Small intestine (tissue), 7 donors: ENCODE data around the gene KCNA10. TPM values are rescaled to one million over a fixed set of nuclear protein-coding genes. Genes with fewer than 3 reads are reported as not detected.

Source experiments
- DNase-seq, 2 donors: peaks; one replicate each; pipeline versions ENCODE4 v3.0.0 to v3.0.0-alpha.2; 2013
- FAIRE-seq: peaks from 2 replicates; lab custom pipeline; 2012; peaks lifted over from hg19 to GRCh38; lab: Jason Lieb, UNC
- H3K27ac ChIP-seq, 3 donors: one replicate each; pipeline ENCODE4 v1.5.1; 2013; ENCODE audit warnings: low read length in 2 of 3, mild to moderate bottlenecking in 2 of 3, control low read depth in 1 of 3, inconsistent platforms in 1 of 3, low read depth in 1 of 3, moderate library complexity in 1 of 3
- H3K27me3 ChIP-seq, 3 donors: one replicate each; pipeline ENCODE4 v1.6.1; 2013; ENCODE audit warnings: low read length in 3 of 3, inconsistent platforms in 1 of 3; ENCODE audit not compliant: control insufficient read depth in 3 of 3, insufficient read depth in 3 of 3
- H3K36me3 ChIP-seq, 3 donors: one replicate each; pipeline ENCODE4 v1.6.1; 2013; ENCODE audit warnings: low read length in 3 of 3, inconsistent platforms in 1 of 3, low read depth in 1 of 3, mild to moderate bottlenecking in 1 of 3, moderate library complexity in 1 of 3; ENCODE audit not compliant: control insufficient read depth in 3 of 3, insufficient read depth in 2 of 3
- H3K4me1 ChIP-seq, 3 donors: one replicate each; pipeline ENCODE4 v1.6.1; 2013; ENCODE audit warnings: low read length in 2 of 3, inconsistent platforms in 1 of 3, low read depth in 1 of 3, mild to moderate bottlenecking in 1 of 3, moderate library complexity in 1 of 3; ENCODE audit not compliant: control insufficient read depth in 3 of 3, insufficient read depth in 2 of 3
- H3K4me3 ChIP-seq, 3 donors: one replicate each; pipeline ENCODE4 v1.5.1; 2013; ENCODE audit warnings: low read length in 3 of 3, control low read depth in 1 of 3, inconsistent platforms in 1 of 3, low read depth in 1 of 3, mild to moderate bottlenecking in 1 of 3, moderate library complexity in 1 of 3
- H3K9me3 ChIP-seq, 2 donors: one replicate each; pipeline ENCODE4 v1.6.1; 2013; ENCODE audit warnings: low read depth in 1 of 2, low read length in 1 of 2; ENCODE audit not compliant: control insufficient read depth in 2 of 2, insufficient read depth in 1 of 2
- WGBS, 3 donors: extraction: QIAGEN DNeasy Blood & Tissue Kit; methylation state at CpG; one replicate each; pipeline ENCODE4 v1.1.7; 2013; 5-methylcytosine and 5-hydroxymethylcytosine counted together
- polyA plus RNA-seq, 4 donors: library from polyadenylated mRNA; stranded (reverse) in 3 of 4; unstranded in 1 of 4; fragments of 200-250 nt in 3 of 4; fragments of 120-200 nt in 1 of 4; gene quantifications; one replicate each; pipeline versions ENCODE4 v1.2.1 to v1.2.3, GENCODE V29; 2013
- donor health status: healthy with polysubstance abuse.
- donor health status: control.
- donor health status: control.
- donor health status: Bipolar disorder and iron deficiency.
- donor health status: healthy.

The KCNA10 gene
- polyA plus RNA-seq, 4 donors: not detected

- H3K27ac ChIP-seq: no peak overlapping the region
- DNase-seq: no peak
Observed at GRCh38 chr1:110493059-110493699, 25.8 kb downstream of the KCNA10 start.

GRCh38 chr1:110492573-110492972 lies 26.4 kb downstream of the KCNA10 start:
- DNase-seq: no peak
- H3K4me3 ChIP-seq: no peak overlapping the region
- no peak overlapping the region for H3K27ac ChIP-seq
- H3K9me3 ChIP-seq: no peaks in the 10 kb centered on the region
- no peak for FAIRE-seq
- 78 to 87% (median 83%) methylated on average over 7 of the region's 7 CpGs for WGBS, 3 donors
- no peaks in the 10 kb centered on the region for H3K36me3 ChIP-seq
- H3K27me3 ChIP-seq: no peaks in the 10 kb centered on the region
- H3K4me1 ChIP-seq: no peaks in the 10 kb centered on the region

More at GRCh38 chr1:110493059-110493699, 25.8 kb downstream of the KCNA10 start:
- Histone ChIP-seq H3K4me3 (no peak overlapping the region), H3K36me3 (no peaks in the 10 kb centered on the region), H3K27me3 (no peaks in the 10 kb centered on the region), H3K4me1 (no peaks in the 10 kb centered on the region), H3K9me3 (no peaks in the 10 kb centered on the region)
- WGBS, 3 donors: 81 to 93% (median 88%) methylated on average over 5 of the region's 5 CpGs
- FAIRE-seq: no peak

- no peak for FAIRE-seq
- DNase-seq: no peak
- WGBS, 3 donors: 64 to 67% (median 65%) methylated on average over 11 of the region's 11 CpGs
Observed at GRCh38 chr1:110490791-110491451, 28.1 kb downstream of the KCNA10 start.

DNA sequence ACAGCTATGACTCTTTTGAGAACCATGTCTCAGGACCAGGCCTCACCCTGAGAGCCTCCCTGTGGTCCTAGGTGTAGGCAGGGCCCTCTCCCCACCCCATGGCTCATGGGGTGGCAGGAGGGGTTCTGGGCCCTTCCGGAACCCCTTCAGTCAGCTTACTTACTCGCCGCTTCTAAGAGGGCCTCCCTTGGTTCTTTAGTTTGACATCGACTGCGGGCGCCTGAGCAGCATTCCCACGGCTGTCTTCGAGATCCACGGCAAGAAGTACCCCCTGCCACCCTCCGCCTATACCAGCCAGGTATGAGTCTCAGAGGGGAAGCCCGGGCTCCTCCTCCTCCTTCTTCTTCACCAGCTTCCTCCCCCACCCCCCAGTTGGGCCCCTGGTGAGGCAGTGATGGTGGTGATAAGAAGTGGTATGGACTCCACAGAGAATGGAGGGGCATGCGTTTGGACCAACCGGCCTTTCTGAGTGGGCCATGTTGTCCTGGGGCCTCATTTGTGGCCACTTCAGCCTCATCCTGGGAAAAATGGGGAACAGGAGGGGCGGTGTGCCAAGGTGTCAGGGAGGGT lies 28.9 kb downstream of the KCNA10 start:
- Histone ChIP-seq H3K36me3 (no peaks in the 10 kb centered on the region), H3K27ac (no peak overlapping the region), H3K27me3 (no peaks in the 10 kb centered on the region), H3K4me3 (no peak overlapping the region), H3K4me1 (no peaks in the 10 kb centered on the region), H3K9me3 (no peaks in the 10 kb centered on the region)
- no peak for DNase-seq
- 81 to 90% (median 84%) methylated on average over 14 of the region's 14 CpGs for WGBS, 3 donors
- no peak for FAIRE-seq

More at GRCh38 chr1:110490791-110491451, 28.1 kb downstream of the KCNA10 start:
- H3K4me3 ChIP-seq: no peak overlapping the region
- H3K36me3 ChIP-seq: no peaks in the 10 kb centered on the region
- H3K4me1 ChIP-seq: no peaks in the 10 kb centered on the region
- H3K27me3 ChIP-seq: no peaks in the 10 kb centered on the region
- no peaks in the 10 kb centered on the region for H3K9me3 ChIP-seq
- H3K27ac ChIP-seq: no peak overlapping the region

GRCh38 chr1:110489406-110489805 lies 29.6 kb downstream of the KCNA10 start:
- FAIRE-seq (no peak), DNase-seq (no peak)
- WGBS, 3 donors: 88 to 94% (median 91%) methylated on average over 15 of the region's 15 CpGs
- no peak overlapping the region for H3K4me3 ChIP-seq
- no peaks in the 10 kb centered on the region for H3K36me3 ChIP-seq
- no peaks in the 10 kb centered on the region for H3K27me3 ChIP-seq
- no peaks in the 10 kb centered on the region for H3K9me3 ChIP-seq
- no peak overlapping the region for H3K27ac ChIP-seq
- H3K4me1 ChIP-seq: no peaks in the 10 kb centered on the region

DNA sequence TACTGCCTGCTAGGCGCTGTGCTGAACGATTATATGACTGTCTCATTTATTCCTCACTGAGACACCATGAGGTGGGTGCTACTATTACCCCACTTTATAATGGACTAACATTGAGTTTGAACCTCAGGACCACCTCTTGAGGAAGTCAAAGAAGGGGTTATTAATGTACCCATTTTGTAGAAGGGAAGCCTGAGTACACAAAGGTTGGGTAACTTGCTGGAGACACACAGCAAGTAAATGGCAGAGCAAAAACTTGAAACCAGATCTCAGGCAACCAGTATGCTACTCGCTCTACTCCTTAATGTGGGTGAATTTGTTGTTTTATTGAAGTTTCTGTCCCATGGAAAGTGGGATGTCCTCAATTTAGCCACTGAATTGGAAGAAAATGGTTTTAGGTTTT lies 30.1 kb downstream of the KCNA10 start:
- Histone ChIP-seq H3K36me3 (no peaks in the 10 kb centered on the region), H3K9me3 (no peaks in the 10 kb centered on the region), H3K4me1 (no peaks in the 10 kb centered on the region), H3K27me3 (no peaks in the 10 kb centered on the region), H3K27ac (no peak overlapping the region), H3K4me3 (no peak overlapping the region)
- 62 to 63% (median 62%) methylated on average over 3 of the region's 3 CpGs for WGBS, 3 donors
- no peak for FAIRE-seq
- DNase-seq: no peak

DNA sequence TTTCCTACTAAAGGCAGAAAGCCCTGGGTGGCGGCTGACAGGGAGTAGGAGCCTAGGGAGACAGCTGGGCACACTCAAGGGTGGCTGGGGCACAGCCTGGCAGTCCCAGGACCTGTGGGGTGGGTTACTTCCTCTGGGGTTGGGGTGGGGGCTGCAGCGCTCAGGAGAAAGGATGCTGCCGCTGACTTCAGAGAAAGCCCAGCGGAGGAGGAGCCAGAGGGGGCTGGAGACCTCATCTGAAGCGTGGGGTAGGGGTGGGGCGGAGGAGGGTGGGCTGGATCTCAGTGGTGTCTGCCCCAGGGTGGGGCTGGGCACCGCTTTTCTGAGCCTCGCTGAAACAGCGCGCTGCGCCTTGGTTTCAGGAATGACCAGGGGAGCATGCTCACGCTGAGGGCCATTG lies 30.8 kb downstream of the KCNA10 start:
- no peak overlapping the region for H3K4me3 ChIP-seq
- FAIRE-seq: no peak

GRCh38 chr1:110487726-110488125 lies 31.2 kb downstream of the KCNA10 start:
- Histone ChIP-seq H3K4me3 (no peak overlapping the region), H3K9me3 (no peaks in the 10 kb centered on the region), H3K36me3 (no peaks in the 10 kb centered on the region), H3K27me3 (no peaks in the 10 kb centered on the region), H3K27ac (no peak overlapping the region), H3K4me1 (no peaks in the 10 kb centered on the region)
- WGBS, 3 donors: 11 to 35% (median 23%) methylated on average over 8 of the region's 8 CpGs
- FAIRE-seq (no peak), DNase-seq (peak; percentile 23 to 72)

More for the DNA sequence above, 30.8 kb downstream of the KCNA10 start:
- Histone ChIP-seq H3K27ac (no peak overlapping the region), H3K4me1 (no peaks in the 10 kb centered on the region), H3K27me3 (no peaks in the 10 kb centered on the region), H3K9me3 (no peaks in the 10 kb centered on the region), H3K36me3 (no peaks in the 10 kb centered on the region)
- 71 to 86% (median 78%) methylated on average over 10 to 12 of the region's 12 CpGs for WGBS, 3 donors
- DNase-seq: no peak
